T-helper 9 cell (primary cell): ENCODE measurements around the gene CDO1.

ENCODE experiments used
- DNase-seq: peaks from one replicate; pipeline ENCODE4 v3.0.0-alpha.2; 2020
- total RNA-seq, 2 donors: gene quantifications; one replicate each; lab custom pipeline; 2026; lab: John Stamatoyannopoulos, UW

The CDO1 gene
- total RNA-seq: 0 to 0.07 reads per million in 2 donors

- DNase-seq: no peak
Observed at GRCh38 chr5:115816226-115817081, at the start of gene CDO1. CDO1 (minus strand) TSS chr5:115816659; CDS start chr5:115816397, 262 bp downstream.

- no peak for DNase-seq
Observed at GRCh38 chr5:115859378-115859777, 42.9 kb upstream of the CDO1 start.

- no peak for DNase-seq
Observed at GRCh38 chr5:115858396-115858795, 41.9 kb upstream of the CDO1 start.

- no peak for DNase-seq
Observed at GRCh38 chr5:115857626-115858349, 41.3 kb upstream of the CDO1 start.

- DNase-seq: no peak
Observed at GRCh38 chr5:115857057-115857479, 40.6 kb upstream of the CDO1 start.

GRCh38 chr5:115855959-115856358 lies 39.5 kb upstream of the CDO1 start:
- no peak for DNase-seq

- no peak for DNase-seq
Observed at GRCh38 chr5:115854139-115854538, 37.7 kb upstream of the CDO1 start.

GRCh38 chr5:115850744-115851416 lies 34.4 kb upstream of the CDO1 start:
- DNase-seq: no peak

GRCh38 chr5:115849258-115849798 lies 32.9 kb upstream of the CDO1 start:
- no peak for DNase-seq

GRCh38 chr5:115847290-115847689 lies 30.8 kb upstream of the CDO1 start:
- no peak for DNase-seq

GRCh38 chr5:115844321-115844817 lies 27.9 kb upstream of the CDO1 start:
- DNase-seq: no peak

- no peak for DNase-seq
Observed at GRCh38 chr5:115843444-115844130, 27.1 kb upstream of the CDO1 start.

GRCh38 chr5:115842952-115843351 lies 26.5 kb upstream of the CDO1 start:
- DNase-seq: no peak

- no peak for DNase-seq
Observed at GRCh38 chr5:115842089-115842935, 25.9 kb upstream of the CDO1 start.

- peak; percentile 85 for DNase-seq
Observed at GRCh38 chr5:115841382-115842088, 25.1 kb upstream of the CDO1 start, which contains the start of the genes AP3S1 and ATG12. AP3S1 (plus strand) TSS chr5:115841935; CDS start chr5:115842038, 103 bp downstream. ATG12 (minus strand) TSS chr5:115841565; CDS start chr5:115841552, 13 bp downstream.

- DNase-seq: no peak
Observed at GRCh38 chr5:115840873-115841272, 24.4 kb upstream of the CDO1 start.

GRCh38 chr5:115838885-115839518 lies 22.5 kb upstream of the CDO1 start:
- no peak for DNase-seq

- DNase-seq: no peak
Observed at GRCh38 chr5:115835481-115835880, 19.0 kb upstream of the CDO1 start.

GRCh38 chr5:115831163-115831768 lies 14.8 kb upstream of the CDO1 start:
- DNase-seq: no peak
